ELR (cell line): ENCODE results near the gene SQOR.

Experiments
- DNase-seq: peaks from one replicate; pipeline ENCODE4 v3.0.0-alpha.2; 2015; ENCODE audit warnings: low read depth

Gene SQOR

DNA sequence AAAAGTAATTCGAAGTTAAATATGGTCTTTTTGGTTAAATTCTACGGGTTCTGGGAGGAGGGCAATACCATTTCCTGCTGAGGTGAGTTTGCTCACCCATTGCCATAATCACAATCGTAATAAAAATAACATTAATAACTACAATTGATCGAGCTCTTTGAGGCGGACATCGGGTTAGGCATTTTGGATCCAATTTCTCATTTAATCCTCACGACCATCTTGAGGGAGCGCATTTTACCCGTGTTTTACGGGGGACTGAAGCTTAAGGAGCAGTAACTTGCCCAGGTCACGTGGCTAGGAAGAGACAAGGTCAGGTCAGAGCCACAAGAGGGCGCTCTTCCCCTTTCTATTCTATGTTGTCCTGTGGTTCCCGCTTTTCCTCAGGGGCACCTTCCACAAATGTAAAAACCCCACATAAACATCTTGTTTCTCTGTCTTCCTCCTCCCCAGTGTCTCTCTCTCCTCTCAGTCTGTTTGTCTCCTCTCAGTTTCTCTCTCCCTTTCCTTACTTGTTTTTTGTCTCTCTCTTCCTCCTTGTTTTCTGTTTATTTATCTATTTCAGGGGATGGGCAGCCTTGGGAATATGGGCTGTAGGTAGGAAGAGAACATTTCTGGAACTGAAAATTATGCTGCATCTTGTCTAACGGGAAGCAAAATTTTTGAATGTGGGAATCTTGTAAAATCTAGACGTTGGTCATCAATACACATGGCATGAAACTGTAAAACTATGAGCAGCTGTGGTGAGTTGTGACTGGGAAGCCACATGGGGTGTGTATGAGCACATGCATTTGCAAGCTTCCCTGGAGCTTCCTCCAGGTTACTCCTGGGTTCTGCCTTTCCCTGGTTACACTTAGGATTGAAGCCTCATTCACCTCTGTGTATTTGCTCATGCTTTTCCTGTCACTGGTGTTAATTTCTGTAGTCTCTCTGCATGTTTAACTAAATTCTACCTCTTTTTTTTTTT, 71.0 kb downstream of the SQOR start:
- DNase-seq, result peak; percentile 83

DNA sequence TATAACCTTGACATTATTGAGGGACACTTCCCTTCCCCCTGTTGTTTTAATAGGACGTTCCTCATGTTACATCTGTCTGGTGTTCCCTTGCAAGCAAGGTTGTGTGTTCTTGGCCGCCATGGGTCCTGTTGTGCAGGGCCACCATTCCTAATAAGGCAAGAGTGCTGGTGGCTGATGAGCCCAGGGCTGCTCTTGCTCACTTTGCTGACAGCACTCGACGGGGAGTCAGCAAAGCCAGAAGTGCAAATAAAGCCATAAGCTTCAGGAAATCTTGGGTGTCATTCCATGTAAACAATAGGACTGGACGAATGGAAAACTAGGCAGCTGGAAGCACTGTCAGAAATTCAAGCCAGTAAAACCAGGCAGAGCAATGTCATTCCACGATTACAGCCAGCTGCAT, 75.8 kb downstream of the SQOR start:
- no peak for DNase-seq

DNA sequence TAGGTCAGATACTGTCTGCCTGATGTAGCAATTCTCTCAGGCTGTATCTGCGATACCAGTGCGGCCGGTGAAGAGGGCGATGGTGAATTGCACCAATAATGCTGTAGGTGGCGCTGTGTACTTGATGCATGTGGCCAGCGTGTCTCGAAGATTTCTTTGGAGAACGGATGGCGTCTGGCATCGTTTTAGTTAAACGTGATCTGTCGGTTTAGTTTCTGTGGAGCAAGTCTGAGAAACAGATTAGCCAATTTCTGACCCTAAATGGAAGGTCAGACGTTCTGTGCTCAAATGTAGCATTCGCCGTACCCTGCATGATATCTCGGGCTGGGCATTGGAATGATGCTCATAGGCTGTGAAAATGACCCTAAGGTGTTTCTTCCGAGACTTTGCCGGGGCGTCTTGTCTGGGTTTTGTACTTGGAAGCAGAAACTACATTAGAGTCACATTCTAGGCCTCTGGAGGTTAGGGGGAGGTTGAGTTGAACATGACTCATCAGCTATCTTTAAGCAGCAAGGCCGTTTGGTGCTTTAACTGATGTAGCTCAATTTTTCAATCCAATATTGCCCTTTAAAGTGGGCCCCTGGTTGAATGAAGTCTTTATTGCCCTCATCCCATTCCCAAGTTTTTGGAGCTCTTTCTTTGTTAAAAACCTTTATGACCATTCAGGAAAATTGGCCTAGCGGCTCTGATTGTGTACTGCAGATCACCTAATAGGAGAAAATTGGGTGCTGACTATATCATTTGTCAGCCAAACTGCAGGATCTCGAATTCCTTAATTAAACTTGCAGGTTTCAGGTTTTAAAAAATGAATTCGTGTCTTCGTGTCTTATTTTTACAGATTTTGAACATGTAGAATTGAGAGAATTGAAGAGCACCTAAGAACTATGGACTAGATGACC, 80.0 kb downstream of the SQOR start:
- peak; percentile 65 for DNase-seq

DNA sequence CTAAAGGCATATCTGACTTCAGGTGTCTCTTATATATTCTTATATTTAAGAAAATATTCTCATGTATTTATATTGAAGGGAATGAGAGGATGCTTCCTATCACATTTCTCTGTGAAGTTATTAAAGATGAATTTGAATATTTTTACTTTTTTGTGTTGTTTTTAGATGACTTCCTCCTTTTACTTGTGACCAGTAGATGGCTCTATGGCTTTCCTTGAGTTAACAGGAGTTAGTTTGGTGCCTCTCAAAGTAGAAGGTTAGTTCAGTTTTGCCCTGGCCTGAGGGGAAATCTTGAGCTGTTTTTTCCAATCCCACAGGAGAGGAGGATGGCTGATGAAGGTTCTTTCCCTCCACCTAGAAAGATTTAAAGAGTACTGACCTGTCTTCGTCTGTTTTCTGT, 80.7 kb downstream of the SQOR start:
- peak; percentile 24 for DNase-seq

DNA sequence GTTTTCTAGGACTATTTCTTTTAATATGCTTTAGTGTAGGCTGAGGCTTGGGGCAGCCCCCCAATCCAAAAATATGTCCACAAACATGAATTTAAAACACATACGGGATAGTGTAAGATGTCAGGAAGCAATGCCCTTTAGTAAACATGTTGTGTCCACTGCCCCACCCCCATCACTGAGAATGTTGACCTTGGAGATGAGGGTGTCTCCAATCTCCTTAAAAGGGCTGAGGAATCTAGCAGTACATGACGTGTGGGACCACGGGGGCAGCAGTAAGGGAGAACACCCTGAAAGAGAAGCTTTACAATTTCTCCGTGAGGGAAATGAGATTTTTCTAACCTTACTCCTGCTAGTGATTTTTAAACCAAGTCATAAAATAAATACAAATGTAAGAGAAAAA, 84.7 kb downstream of the SQOR start:
- DNase-seq, result no peak

DNA sequence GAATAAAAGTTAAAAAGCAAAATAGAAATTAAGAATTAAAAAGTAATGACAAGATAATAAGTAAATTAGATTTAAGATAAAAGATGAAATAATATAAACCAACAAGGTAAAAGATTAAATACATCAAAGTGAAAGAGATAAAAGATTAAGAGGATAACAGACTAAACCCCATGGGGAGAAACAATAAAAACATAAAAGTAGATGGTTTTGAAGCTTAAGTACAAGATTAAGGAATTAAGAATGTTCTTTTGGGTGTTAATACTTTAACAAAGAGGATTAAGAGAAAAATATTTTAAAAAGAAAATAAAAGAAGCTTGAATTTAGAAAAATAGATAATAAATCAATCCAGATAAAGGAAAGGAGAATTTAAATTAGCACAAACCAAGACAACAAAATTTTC, 85.4 kb downstream of the SQOR start:
- no peak for DNase-seq

DNA sequence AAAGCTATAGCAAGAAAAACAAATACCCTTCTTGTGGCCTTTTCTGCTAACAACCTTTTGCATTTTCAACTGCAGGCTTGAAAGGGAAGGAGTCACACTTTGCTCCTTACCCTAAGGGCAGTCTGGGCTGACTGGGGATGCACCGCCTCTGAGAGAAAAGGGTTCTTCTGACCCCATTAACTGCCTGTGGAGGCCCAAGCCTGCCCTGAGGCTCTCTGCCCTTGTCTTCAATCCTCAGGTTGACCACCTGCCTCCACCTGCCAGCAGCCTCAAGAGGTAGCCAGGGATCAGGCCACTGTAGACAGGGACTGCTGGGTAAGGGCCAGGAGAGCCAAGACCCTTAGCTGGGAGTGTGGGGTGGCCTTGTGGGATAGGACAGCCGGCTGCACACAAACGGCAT, 93.8 kb downstream of the SQOR start:
- no peak for DNase-seq

DNA sequence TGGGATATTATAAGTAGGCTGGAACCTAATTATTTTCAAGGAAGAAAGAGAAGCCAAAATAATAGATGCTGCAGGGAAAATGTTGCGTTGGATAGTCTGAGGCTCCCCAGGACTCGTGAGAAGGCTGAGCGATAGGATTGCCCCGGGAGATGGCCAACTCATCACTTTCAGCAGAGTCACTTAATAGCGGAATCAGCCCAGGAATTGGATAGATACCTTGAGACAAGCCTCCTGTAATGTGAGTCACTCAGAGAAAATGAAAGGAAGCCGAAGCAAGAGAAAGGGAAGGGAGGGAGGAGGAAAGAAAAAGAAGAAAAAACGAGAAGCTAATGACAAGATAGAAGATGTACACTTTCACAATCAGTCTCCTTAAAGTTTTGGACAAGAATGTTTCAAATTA, 94.3 kb downstream of the SQOR start:
- peak; percentile 49 for DNase-seq

DNA sequence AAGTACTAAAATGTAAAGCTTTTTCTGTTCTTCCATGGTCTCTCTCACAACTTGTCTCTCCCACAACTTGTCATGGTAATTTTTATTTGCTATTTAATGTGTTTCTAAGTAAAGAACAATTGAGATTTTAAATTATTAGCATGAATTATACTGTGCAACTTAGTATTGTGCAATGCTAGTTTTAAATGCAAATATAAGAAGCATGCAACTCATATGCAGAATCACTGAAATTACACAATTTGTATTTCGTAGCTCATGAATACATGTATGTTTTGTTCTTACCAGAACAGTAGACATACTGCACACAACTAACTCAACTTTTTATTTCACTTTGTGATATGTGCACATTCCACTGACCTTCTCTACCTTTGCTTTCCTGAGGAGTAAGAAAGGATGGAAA, 96.5 kb downstream of the SQOR start:
- DNase-seq, result no peak

DNA sequence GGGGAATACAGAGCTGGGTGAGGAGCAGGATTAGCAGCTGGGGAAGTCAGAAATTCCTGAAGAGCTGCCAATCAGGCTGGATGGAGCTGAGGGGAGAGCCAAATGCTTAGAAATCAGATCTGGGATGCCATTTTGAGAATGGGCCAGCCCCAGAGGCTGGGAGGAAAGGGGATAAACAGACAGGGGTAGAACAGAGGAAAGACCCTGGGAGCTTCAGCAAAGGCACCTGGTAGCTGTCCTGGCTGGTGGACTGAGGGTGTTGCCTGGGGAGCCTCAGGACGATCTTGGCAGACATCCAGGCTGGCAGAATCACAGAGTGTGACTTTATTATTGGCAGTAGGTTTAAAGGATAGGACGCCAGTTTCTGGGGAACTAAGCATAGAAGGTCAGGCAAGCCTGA, 97.8 kb downstream of the SQOR start:
- DNase-seq, result no peak

DNA sequence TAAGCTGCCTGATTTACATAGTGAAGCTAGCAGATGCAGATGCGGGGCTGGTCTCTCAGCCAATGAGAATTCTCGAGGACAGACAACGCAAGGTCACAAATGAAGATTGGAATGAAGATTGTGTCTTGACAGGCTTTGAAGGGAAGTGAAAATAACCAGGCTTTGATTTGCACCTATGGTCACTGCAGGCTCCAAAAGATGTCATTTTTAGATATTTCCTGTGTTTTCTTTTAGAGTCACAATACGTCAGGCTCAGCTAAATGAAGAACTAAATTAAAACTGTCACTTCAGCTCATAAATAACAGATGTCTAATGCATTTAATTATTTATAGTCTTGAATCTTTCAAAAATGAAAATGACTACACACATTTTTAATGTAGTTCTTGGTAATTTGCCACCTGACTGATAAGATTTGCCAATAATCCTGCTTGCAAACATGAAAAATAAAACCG, 99.5 kb downstream of the SQOR start:
- DNase-seq, result no peak
